Peyer's patch (tissue), 4 donors: Measurements from ENCODE around the gene TMOD2. TPM values are rescaled to one million over a fixed set of nuclear protein-coding genes. Genes with fewer than 3 reads are reported as not detected.

ENCODE experiments used
- DNase-seq, 3 donors: peaks; one replicate each; pipeline ENCODE4 v3.0.0-alpha.2; 2017 to 2019
- H3K27ac ChIP-seq, 4 donors: fragments of 200-600 bp; sonication (generic); one replicate each; pipeline ENCODE4 v1.5.1; 2016 to 2019
- H3K27me3 ChIP-seq, 2 donors: fragments of 200-600 bp; sonication (generic); one replicate each; pipeline ENCODE4 v1.5.1; 2019
- H3K36me3 ChIP-seq, 3 donors: fragments of 200-600 bp; sonication (generic); one replicate each; pipeline ENCODE4 v1.5.1; 2016 to 2019
- H3K4me1 ChIP-seq, 4 donors: fragments of 200-600 bp; sonication (generic); one replicate each; pipeline ENCODE4 v1.5.1; 2016 to 2019
- H3K4me3 ChIP-seq, 4 donors: fragments of 200-600 bp; sonication (generic); 1 replicate in 3 of 4; 2 replicates in 1 of 4; pipeline ENCODE4 v1.5.1; 2016 to 2019; ENCODE audit warnings: mild to moderate bottlenecking in 1 of 4
- H3K9me3 ChIP-seq, 4 donors: fragments of 200-600 bp; sonication (generic); one replicate each; pipeline ENCODE4 v1.5.1; 2016 to 2019; ENCODE audit warnings: mild to moderate bottlenecking in 1 of 4
- CTCF ChIP-seq, 6 experiments: fragments of 450-650 bp in 4 of 6; fragments of 200-600 bp in 2 of 6; sonication (generic) in 1 of 6; IDR thresholded peaks; one replicate each; pipeline ENCODE4 v1.5.1; 2017 to 2019; ENCODE audit warnings: antibody characterized with exemption in 6 of 6, mild to moderate bottlenecking in 3 of 6, moderate library complexity in 1 of 6
- POLR2A ChIP-seq, 2 donors: fragments of 450-650 bp; IDR thresholded peaks; one replicate each; pipeline ENCODE4 v1.5.1; 2017; ENCODE audit warnings: antibody characterized with exemption in 2 of 2, mild to moderate bottlenecking in 2 of 2, moderate library complexity in 2 of 2
- total RNA-seq, 4 donors: library from RNA; depleted of rRNA; stranded (reverse); fragments of >200 nt; gene quantifications; one replicate each; pipeline ENCODE4 v1.1.0, GENCODE V29; 2016

Gene TMOD2
- total RNA-seq, 4 donors from 2014 or later = 4.0 to 25.6 (median 6.6) TPM

GRCh38 chr15:51793521-51794305 lies 42.3 kb downstream of the TMOD2 start:
- H3K27me3 ChIP-seq = no peaks in the 10 kb centered on the region

GRCh38 chr15:51796847-51797401 lies 45.5 kb downstream of the TMOD2 start:
- no peak overlapping the region for H3K27ac ChIP-seq
- H3K4me1 ChIP-seq = no peaks in the 10 kb centered on the region
- DNase-seq = no peak

More at GRCh38 chr15:51793521-51794305, 42.3 kb downstream of the TMOD2 start:
- Histone ChIP-seq H3K27ac (no peak overlapping the region), H3K9me3 (no peaks in the 10 kb centered on the region), H3K36me3 (peaks cover 0 to 6% (median 0%) of the 10 kb centered on the region in 3 donors), H3K4me3 (no peak overlapping the region), H3K4me1 (no peaks in the 10 kb centered on the region)
- DNase-seq = no peak
- TF ChIP-seq CTCF (IDR thresholded peaks at IDR 0.05) = no peak
- TF ChIP-seq POLR2A (IDR thresholded peaks at IDR 0.05) = no peak

DNA sequence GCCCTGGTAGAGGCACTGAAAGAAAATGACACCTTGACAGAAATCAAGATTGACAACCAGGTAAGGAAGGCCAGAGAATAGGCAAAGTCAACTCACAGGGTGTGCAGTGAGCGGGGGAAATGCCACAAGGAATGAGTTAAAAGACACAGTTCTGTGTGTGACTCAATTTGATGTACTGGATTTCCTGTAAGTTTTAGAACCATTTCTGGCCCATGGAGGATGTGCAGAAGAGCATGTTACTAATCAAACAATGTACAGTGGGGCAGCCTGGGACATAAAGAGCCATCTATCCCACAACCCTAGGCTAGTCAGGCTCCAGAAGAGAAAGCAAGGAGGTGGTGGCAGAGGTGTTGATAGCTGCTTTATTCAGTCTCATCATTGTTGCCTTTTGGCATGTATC lies 46.9 kb downstream of the TMOD2 start:
- H3K4me1 ChIP-seq = no peaks in the 10 kb centered on the region
- no peak overlapping the region for H3K27ac ChIP-seq
- DNase-seq = no peak
- no peak for TF ChIP-seq CTCF (IDR thresholded peaks at IDR 0.05)
- TF ChIP-seq POLR2A (IDR thresholded peaks at IDR 0.05) = no peak
- H3K4me3 ChIP-seq = no peak overlapping the region
- peaks cover 0 to 16% (median 0%) of the 10 kb centered on the region in 3 donors for H3K36me3 ChIP-seq
- no peaks in the 10 kb centered on the region for H3K27me3 ChIP-seq
- H3K9me3 ChIP-seq = no peaks in the 10 kb centered on the region

More at GRCh38 chr15:51796847-51797401, 45.5 kb downstream of the TMOD2 start:
- Histone ChIP-seq H3K9me3 (no peaks in the 10 kb centered on the region), H3K36me3 (peaks cover 0 to 16% (median 0%) of the 10 kb centered on the region in 3 donors), H3K27me3 (no peaks in the 10 kb centered on the region), H3K4me3 (no peak overlapping the region)
- TF ChIP-seq POLR2A (IDR thresholded peaks at IDR 0.05) (no peak), CTCF (IDR thresholded peaks at IDR 0.05) (no peak)

DNA sequence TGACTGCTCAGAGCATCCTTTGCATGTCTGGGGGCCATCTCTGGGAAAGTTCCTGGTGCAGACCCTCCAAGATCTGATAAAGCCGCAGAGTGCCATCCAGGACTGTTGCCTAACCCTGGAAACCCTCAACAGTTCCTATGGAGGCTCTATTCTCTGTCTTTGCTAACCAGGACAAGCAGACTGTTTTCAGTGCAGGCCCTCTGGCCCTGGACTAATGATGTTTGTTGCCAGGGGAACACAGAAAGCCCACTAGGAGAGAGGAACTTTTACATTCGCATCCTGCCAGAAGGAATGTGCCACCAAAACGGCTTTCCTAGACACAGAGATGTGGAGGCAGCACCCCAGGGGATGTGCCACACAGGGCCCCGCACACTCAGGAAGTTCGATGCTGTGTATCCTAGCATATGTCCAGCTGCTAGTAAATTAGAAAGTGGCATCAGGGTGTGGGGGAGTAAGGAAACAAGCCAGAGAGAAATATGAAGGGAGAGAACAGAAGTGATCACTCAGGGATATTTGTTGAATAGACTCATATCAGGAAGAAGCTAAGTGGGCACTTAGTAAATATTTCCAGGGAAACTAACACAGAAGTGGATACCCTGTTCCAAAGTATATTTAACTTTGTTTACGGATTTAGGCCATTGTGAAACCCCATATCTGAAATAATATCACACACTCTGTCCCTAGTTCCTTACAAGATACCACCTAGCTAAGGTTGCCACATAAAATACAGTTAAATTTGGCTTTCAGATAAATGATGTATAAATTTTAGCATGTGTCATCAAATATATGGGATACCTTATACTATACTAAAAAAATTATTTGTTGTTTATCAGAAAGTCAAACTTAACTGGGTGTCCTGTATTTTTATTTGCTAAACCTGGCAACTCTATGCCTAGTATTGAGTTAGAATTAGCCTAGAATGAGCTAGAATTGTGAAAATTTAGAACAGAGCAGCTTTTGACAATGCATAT lies 48.2 kb downstream of the TMOD2 start:
- Histone ChIP-seq H3K4me3 (no peak overlapping the region), H3K4me1 (no peaks in the 10 kb centered on the region), H3K27me3 (no peaks in the 10 kb centered on the region), H3K27ac (no peak overlapping the region), H3K36me3 (peaks cover 0 to 16% (median 0%) of the 10 kb centered on the region in 3 donors), H3K9me3 (no peaks in the 10 kb centered on the region)
- no peak for TF ChIP-seq POLR2A (IDR thresholded peaks at IDR 0.05)
- TF ChIP-seq CTCF (IDR thresholded peaks at IDR 0.05) = no peak
- no peak for DNase-seq

DNA sequence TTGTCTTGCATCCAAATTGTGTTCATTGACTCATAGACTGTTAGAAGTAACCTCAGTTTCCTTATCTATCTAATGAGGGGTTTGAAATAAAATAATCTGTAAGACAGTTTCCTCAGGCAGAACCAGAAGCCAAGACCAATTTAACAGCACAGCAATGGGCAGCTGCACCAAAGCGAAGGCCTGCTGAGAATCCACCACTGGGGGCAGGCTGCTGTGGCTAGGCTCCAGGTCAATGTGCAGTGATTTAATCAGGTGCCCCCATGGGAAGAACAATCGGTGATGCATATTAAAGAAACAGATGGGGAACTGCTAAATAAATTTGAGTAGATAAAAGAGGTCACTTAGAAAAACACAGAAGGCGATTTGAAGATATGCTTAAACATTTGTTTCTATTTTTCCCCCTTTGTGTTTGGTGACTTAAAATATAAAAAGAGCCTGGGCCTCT lies 50.0 kb downstream of the TMOD2 start:
- Histone ChIP-seq H3K4me3 (no peak overlapping the region), H3K27me3 (no peaks in the 10 kb centered on the region), H3K27ac (no peak overlapping the region), H3K4me1 (no peaks in the 10 kb centered on the region), H3K36me3 (peaks cover 0 to 16% (median 0%) of the 10 kb centered on the region in 3 donors), H3K9me3 (no peaks in the 10 kb centered on the region)
- TF ChIP-seq POLR2A (IDR thresholded peaks at IDR 0.05) (no peak), CTCF (IDR thresholded peaks at IDR 0.05) (peak in 4 of 6 experiments; percentile 31 to 40 (median 37))
- peak in 1 of 3 donors; percentile 54 for DNase-seq
